GM18861 (cell line): ENCODE measurements around the gene WDR70.
"Not testable (repeated sequence)": the region's sequence is repeated elsewhere in the genome, so short reads cannot be mapped to it uniquely, and the experiment has no call there.

Source experiments
- ATAC-seq: cut with Tn5 transposase; IDR thresholded peaks from one replicate; pipeline ENCODE4 v1.9.1; 2021; ENCODE audit not compliant: unreplicated experiment

WDR70 gene

GRCh38 chr5:37628876-37629275 lies 249.8 kb downstream of the WDR70 start:
- ATAC-seq = no peak

GRCh38 chr5:37631939-37632338 lies 252.8 kb downstream of the WDR70 start:
- ATAC-seq = no peak

GRCh38 chr5:37637165-37637845 lies 258.2 kb downstream of the WDR70 start:
- ATAC-seq = no peak

DNA sequence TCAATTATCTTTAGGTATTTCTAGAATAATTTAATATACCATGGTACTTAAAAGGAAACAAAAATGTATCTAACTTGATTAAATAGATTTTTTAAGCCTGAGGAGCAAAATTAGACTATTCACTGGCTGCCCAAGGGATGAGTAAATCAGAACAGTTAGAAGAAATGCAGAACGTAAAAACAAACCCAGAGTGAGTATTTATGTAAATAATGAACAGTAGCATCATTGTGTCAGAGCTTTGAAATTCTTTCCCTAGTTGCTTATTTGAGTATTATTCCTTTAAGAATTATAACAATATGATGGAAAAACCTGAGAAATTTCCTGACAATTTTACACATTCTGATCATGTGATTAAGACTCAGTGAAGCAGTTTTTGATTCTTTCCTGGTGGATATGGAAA lies 259.8 kb downstream of the WDR70 start:
- no peak for ATAC-seq

GRCh38 chr5:37640088-37640487 lies 261.0 kb downstream of the WDR70 start:
- no peak for ATAC-seq

DNA sequence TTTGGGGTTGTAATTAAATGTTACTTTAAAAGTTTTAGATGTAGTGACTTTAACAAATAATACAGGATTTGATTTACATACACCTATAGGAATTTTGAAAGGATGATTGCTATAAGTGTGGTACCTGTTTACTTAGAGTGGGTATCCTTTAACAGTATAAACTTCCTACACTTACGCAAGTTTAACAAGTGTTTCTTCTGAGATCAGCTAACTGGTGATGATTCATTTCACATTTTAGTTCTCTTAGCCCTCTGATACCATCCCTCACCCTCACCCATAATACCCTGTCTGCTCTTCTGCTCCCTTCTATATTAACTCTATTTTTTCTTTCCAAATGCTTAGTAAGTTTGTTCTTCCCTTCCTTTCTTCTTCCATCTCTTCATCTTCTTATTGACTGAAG lies 262.8 kb downstream of the WDR70 start:
- no peak for ATAC-seq

- no peak for ATAC-seq
Measured at GRCh38 chr5:37645707-37646106, 266.6 kb downstream of the WDR70 start.

- not testable (repeated sequence) for ATAC-seq
Measured at GRCh38 chr5:37654566-37654965, 275.4 kb downstream of the WDR70 start.

GRCh38 chr5:37657046-37657445 lies 277.9 kb downstream of the WDR70 start:
- ATAC-seq = no peak

- no peak for ATAC-seq
Measured at GRCh38 chr5:37658440-37658839, 279.3 kb downstream of the WDR70 start.

DNA sequence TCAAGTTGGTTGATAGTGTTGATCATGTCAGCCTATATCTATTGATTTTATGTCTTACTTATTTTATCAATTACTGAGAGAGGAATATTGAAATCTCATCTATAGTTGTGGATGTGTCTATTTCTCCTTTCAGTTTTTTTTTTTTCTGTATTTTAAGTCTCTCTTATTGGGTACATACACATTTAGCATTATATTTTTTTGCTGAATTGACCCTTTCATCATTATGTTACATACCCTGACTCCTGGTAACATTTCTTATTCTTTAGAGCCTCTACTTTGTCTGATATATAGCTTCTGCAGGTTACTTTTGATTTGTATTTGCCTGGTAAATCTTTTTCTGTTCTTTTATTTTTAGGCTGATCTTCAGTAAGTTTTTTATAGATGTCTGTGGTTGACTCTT lies 281.2 kb downstream of the WDR70 start:
- no peak for ATAC-seq

DNA sequence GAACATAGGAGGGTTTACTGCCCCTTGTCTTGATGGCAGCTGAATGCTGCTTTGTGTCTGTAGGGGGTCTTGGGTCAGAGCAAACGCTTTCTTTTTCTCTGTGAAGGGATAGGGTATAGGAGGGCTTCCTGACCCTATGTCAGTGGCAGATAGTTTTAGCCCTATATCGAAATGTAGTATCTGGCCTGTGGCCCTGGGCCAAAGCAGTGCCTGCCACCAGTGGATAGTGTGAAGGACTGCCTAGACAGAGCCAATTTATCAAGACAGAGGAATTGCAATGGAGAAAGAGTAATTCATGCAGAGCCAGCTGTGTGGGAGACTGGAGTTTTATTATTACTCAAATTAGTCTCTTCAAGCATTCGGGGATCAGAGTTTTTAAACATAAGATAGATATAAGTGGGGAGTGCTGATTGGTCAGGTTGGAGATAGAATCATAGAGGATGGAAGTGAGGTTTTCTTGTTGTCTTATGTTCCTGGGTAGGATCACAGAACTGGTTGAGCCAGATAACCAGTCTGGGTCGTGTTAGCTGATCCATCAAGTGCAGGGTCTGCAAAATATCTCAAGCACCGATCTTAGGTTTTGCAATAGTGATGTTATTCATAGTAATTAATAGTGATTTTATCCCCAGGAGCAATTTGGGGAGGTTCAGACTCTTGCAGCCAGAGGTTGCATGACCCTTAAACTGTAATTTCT lies 282.3 kb downstream of the WDR70 start:
- ATAC-seq = no peak

DNA sequence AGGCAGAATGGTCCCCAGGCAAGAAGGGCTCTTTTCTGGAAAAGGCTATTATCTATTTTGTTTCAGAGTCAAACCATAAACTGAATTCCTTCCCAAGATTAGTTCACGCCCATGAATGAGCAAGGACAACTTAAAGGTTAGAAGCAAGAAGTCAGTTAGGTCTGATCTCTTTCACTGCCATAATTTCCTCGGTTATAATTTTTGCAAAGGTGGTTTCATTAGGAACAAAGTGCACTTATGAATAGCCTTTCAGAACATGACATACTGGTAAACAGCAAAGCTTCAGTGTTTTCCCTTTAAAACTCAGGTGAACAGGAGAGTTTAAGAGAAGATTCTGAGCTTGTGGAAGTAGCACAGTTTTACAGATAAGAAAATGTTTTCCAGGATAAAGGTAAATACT lies 282.8 kb downstream of the WDR70 start:
- no peak for ATAC-seq

DNA sequence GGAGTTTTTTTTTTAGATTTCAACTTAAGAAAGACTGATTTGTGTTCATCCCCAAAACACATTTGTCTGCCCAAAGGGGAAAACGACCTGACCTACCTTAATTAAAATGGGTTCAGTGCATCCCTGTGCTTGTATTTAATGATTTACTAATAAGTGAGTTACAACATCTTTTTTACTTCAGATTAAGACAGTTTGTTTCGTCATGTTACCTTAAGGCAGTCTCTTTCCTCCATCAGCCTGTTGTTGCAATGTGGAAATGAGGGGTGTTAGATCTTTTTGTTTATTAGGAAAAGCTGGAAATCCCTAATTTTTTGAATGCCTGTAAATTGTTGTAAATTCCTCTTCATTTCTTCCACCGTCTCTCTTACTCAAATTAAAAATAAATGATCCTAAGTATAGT lies 283.2 kb downstream of the WDR70 start:
- ATAC-seq = no peak

DNA sequence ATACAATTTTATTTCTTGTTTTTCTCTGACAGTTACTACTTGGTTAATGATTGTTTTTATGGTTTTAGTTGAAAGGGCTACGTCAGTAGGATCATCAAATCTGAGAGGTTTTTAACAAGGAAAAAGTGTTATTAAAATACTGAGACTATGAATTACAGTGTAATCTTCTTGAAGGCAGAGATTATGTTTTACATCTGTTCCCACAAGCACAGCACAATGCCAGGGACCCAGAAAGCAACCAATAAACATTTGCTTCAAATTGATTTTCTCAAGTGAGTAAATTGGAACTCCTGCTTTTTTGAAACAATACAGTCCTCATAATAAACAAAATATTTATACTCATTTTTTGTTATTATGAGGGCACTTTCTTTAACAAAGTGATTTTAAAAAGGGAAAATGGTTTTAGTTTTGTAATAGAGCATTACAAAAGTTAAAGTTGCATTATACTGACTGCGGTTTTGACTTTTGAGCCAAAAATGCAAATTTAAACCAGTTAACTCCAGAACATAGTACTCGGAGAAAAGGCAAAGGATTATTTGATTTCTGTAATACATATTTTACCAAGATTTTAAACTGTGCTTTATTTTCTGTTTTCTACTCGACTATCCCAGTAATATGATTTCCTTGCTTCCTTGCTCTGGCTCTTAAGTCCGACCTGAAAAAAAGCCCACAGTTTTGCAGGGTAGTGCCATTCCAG lies 283.8 kb downstream of the WDR70 start:
- no peak for ATAC-seq

DNA sequence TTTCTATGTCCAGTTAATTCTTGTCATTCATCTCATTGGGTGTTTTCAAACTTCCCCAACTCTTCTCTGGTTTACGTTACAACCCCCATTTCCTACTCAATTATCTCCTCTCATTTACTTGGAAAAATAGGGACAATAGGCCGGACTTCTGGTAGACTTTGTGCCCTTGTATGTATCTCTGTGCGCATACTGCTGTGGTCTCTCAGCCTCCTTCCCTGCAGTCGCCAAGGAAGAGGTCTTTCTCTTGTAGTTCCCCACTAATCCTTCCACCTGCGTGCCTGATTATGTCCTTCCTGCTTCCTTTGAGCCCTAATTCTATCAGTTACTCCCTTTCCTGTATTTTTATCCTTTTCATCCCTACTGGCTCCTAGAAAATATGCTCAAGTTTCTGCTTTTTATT lies 284.4 kb downstream of the WDR70 start:
- ATAC-seq = no peak

- no peak for ATAC-seq
Measured at GRCh38 chr5:37664551-37664950, 285.4 kb downstream of the WDR70 start.

GRCh38 chr5:37665272-37665671 lies 286.2 kb downstream of the WDR70 start:
- no peak for ATAC-seq

DNA sequence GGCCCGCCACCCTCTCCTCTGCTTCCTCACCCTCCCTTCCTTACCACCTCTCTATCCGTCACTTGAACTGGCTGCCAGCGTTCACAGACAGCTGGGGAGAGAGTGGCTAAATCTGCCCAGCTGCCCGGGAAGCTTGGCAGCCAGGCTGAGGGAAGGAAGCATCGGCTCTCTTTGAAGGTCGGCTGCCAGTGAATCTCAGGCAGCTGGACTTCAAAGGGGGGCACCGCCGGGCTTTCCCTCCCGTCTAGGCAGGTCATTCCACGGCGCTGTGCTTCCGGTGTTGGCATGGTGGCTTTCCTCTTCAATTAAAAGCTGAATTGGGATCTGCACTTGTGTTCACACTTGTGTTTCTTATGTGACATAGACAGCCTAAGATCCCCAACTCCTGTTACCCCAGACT lies 286.8 kb downstream of the WDR70 start:
- ATAC-seq = no peak

GRCh38 chr5:37667430-37667829 lies 288.3 kb downstream of the WDR70 start:
- no peak for ATAC-seq

GRCh38 chr5:37667846-37668245 lies 288.7 kb downstream of the WDR70 start:
- ATAC-seq = no peak

- ATAC-seq = no peak
Measured at GRCh38 chr5:37668524-37669047, 289.5 kb downstream of the WDR70 start.
